Tibial nerve (tissue), 4 donors: ENCODE results near the gene NUDT22. TPM values are rescaled to one million over a fixed set of nuclear protein-coding genes. Genes with fewer than 3 reads are reported as not detected.
"Not testable (repeated sequence)": the region's sequence is repeated elsewhere in the genome, so short reads cannot be mapped to it uniquely, and the experiment has no call there.

ENCODE experiments used
- DNase-seq, 2 donors: peaks; one replicate each; pipeline ENCODE4 v3.0.0-alpha.2; 2019; ENCODE audit warnings: low spot score in 2 of 2
- H3K27ac ChIP-seq, 4 donors: fragments of 200-600 bp; sonication (generic) in 3 of 4; one replicate each; pipeline ENCODE4 v1.5.1; 2017 to 2019; ENCODE audit warnings: mild to moderate bottlenecking in 1 of 4
- H3K27me3 ChIP-seq, 2 donors: fragments of 200-600 bp; sonication (generic) in 1 of 2; one replicate each; pipeline versions ENCODE4 v1.5.1 to v1.6.0; 2017 to 2019
- H3K36me3 ChIP-seq, 3 donors: fragments of 200-600 bp; sonication (generic); one replicate each; pipeline ENCODE4 v1.5.1; 2018 to 2019
- H3K4me1 ChIP-seq, 4 donors: fragments of 200-600 bp; sonication (generic) in 3 of 4; one replicate each; pipeline ENCODE4 v1.5.1; 2017 to 2019
- H3K4me3 ChIP-seq, 4 donors: fragments of 200-600 bp; sonication (generic) in 3 of 4; one replicate each; pipeline ENCODE4 v1.5.1; 2017 to 2019; ENCODE audit warnings: mild to moderate bottlenecking in 1 of 4, moderate library complexity in 1 of 4
- H3K9me3 ChIP-seq, 4 donors: fragments of 200-600 bp; sonication (generic) in 3 of 4; one replicate each; pipeline ENCODE4 v1.5.1; 2017 to 2019
- EP300 ChIP-seq, 2 donors: sonication (generic); formaldehyde crosslinking; IDR thresholded peaks; one replicate each; pipeline ENCODE4 v1.6.1; 2017; ENCODE audit warnings: antibody characterized with exemption in 2 of 2, mild to moderate bottlenecking in 1 of 2
- POLR2A ChIP-seq, 2 donors: fragments of 450-650 bp; IDR thresholded peaks; one replicate each; pipeline ENCODE4 v1.6.1; 2017; ENCODE audit warnings: antibody characterized with exemption in 2 of 2, mild to moderate bottlenecking in 2 of 2, moderate library complexity in 2 of 2
- WGBS, 2 donors: methylation state at CpG; one replicate each; pipeline ENCODE4 v1.1.5; 2018; 5-methylcytosine and 5-hydroxymethylcytosine counted together
- total RNA-seq, 4 donors: library from RNA; depleted of rRNA; stranded (reverse); fragments of >200 nt; gene quantifications; one replicate each; pipeline ENCODE4 v1.1.0, GENCODE V29; 2016
- TF ChIP-seq, protein P1 (sequence below), 5 experiments: fragments of 200-600 bp in 3 of 5; fragments of 450-650 bp in 2 of 5; sonication (generic) in 3 of 5; IDR thresholded peaks; one replicate each; pipeline ENCODE4 v1.5.1; 2016 to 2019; ENCODE audit warnings: antibody characterized with exemption in 5 of 5, mild to moderate bottlenecking in 3 of 5, moderate library complexity in 2 of 5

NUDT22 gene
- total RNA-seq, 4 donors from 2014 or later: 33.0 to 83.7 (median 60.2) TPM

GRCh38 chr11:64245401-64245796, 19.3 kb downstream of the NUDT22 start:
- peaks cover 0 to 18% (median 0%) of the 10 kb centered on the region in 3 donors for H3K36me3 ChIP-seq
- H3K9me3 ChIP-seq: no peaks in the 10 kb centered on the region
- DNase-seq: no peak
- WGBS, 2 donors: 0 to 2% methylated on average over 3 to 6 of the region's 6 CpGs
- peaks cover 0 to 76% (median 27%) of the 10 kb centered on the region in 4 donors for H3K4me1 ChIP-seq
- TF ChIP-seq, protein P1, sequence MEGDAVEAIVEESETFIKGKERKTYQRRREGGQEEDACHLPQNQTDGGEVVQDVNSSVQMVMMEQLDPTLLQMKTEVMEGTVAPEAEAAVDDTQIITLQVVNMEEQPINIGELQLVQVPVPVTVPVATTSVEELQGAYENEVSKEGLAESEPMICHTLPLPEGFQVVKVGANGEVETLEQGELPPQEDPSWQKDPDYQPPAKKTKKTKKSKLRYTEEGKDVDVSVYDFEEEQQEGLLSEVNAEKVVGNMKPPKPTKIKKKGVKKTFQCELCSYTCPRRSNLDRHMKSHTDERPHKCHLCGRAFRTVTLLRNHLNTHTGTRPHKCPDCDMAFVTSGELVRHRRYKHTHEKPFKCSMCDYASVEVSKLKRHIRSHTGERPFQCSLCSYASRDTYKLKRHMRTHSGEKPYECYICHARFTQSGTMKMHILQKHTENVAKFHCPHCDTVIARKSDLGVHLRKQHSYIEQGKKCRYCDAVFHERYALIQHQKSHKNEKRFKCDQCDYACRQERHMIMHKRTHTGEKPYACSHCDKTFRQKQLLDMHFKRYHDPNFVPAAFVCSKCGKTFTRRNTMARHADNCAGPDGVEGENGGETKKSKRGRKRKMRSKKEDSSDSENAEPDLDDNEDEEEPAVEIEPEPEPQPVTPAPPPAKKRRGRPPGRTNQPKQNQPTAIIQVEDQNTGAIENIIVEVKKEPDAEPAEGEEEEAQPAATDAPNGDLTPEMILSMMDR (IDR thresholded peaks at IDR 0.05): no peak
- no peak for TF ChIP-seq EP300 (IDR thresholded peaks at IDR 0.05)
- TF ChIP-seq POLR2A (IDR thresholded peaks at IDR 0.05): no peak
- peak overlapping the region; percentile 46 to 92 (median 84) for H3K27ac ChIP-seq
- no peaks in the 10 kb centered on the region for H3K27me3 ChIP-seq
- peak overlapping the region; percentile 44 to 80 (median 70) for H3K4me3 ChIP-seq

DNA sequence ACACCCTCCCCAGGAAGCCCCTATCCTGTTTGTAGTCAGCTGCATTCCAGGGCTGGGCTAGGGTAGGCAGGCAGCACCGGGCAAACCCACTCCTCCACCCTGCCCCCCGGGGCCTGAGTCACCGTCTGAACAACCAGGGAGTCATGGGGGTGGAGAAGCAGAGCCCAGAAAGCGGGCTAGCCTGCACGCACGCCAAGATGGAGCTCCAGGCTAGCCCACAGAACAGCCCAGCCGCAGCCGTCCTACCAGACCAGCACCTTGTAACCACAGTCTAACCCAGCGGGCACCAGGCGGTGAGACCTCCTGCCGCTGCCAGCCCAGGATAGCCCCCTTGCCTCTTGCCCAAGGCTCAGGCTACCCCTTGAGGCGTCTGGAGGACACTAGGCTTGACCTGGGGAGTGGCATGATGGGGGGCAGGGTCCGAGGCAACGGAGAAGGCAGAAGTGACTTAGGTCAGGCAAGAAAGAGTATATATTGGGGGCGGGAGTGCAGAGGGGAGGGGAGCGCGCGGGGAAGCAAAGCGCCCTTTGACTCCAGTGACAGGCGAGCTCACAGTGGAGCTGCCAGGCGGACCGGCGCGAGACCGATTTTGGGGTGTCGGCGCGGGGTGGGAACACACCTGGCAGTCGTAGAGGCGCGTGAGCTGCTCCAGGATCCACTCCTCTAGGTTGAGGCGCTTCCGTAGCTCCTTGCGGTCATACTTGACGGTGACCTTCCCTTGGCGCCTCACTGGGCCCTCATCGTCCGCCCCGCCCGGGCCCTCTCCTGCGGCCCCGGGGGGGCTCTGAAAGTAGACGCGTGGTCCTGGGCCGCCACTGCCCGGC, 19.9 kb downstream of the NUDT22 start:
- DNase-seq: peak; percentile 58
- peak overlapping the region; percentile 44 to 80 (median 70) for H3K4me3 ChIP-seq
- TF ChIP-seq POLR2A (IDR thresholded peaks at IDR 0.05): no peak
- TF ChIP-seq EP300 (IDR thresholded peaks at IDR 0.05): no peak
- TF ChIP-seq, protein P1 (IDR thresholded peaks at IDR 0.05): no peak
- 1% methylated on average over 38 to 43 of the region's 46 CpGs for WGBS, 2 donors
- H3K27me3 ChIP-seq: no peaks in the 10 kb centered on the region
- peaks cover 0 to 80% (median 32%) of the 10 kb centered on the region in 4 donors for H3K4me1 ChIP-seq
- peaks cover 0 to 18% (median 0%) of the 10 kb centered on the region in 3 donors for H3K36me3 ChIP-seq
- H3K27ac ChIP-seq: peak overlapping the region; percentile 46 to 92 (median 84)
- H3K9me3 ChIP-seq: no peaks in the 10 kb centered on the region

DNA sequence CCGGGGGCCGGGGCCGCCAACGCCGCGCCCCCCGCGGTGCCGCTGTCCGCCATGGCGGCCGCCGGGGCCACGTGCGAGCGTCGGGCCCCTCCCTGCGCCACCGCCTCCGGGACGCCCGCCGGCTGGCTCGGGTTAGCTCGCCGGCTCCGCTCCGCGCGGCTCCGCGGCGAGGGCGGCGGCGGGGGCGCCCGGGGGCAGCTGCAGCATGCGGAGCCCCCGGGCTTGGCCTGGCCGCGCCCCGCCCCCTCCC, 20.5 kb downstream of the NUDT22 start:
- WGBS, 2 donors: 3% methylated on average over 17 of the region's 43 CpGs; no CpG with 5 or more reads in 1 of the 2 donors
- H3K9me3 ChIP-seq, H3K27me3 ChIP-seq, DNase-seq: not testable (repeated sequence)
- peak overlapping the region; percentile 46 to 92 (median 88) for H3K27ac ChIP-seq
- peak overlapping the region; percentile 55 to 80 (median 74) for H3K4me3 ChIP-seq
- H3K4me1 ChIP-seq: peaks cover 0 to 81% (median 34%) of the 10 kb centered on the region in 4 donors
- H3K36me3 ChIP-seq: peaks cover 0 to 18% (median 0%) of the 10 kb centered on the region in 3 donors

GRCh38 chr11:64246871-64247728, 21.0 kb downstream of the NUDT22 start, which contains the start of gene PPP1R14B:
Gene PPP1R14B (minus strand): TSS chr11:64246943. CDS start chr11:64246673, 270 bp downstream.
- Histone ChIP-seq H3K27ac (peak within 1 kb of the TSS; percentile 70 to 92 (median 88)), H3K27me3 (no peaks in the 10 kb centered on the region), H3K9me3 (no peaks in the 10 kb centered on the region), H3K4me3 (peak within 1 kb of the TSS; percentile 55 to 80 (median 74)), H3K4me1 (peaks cover 0 to 82% (median 35%) of the 10 kb centered on the region in 4 donors), H3K36me3 (peaks cover 0 to 18% (median 0%) of the 10 kb centered on the region in 3 donors)
- TF ChIP-seq, protein P1 (IDR thresholded peaks at IDR 0.05): peak in 3 of 5 experiments; percentile 10 to 64 (median 38)
- TF ChIP-seq EP300 (IDR thresholded peaks at IDR 0.05) (peak; percentile 39 to 62), POLR2A (IDR thresholded peaks at IDR 0.05) (peak in 1 of 2 donors; percentile 29)
- DNase-seq: peak; percentile 77
- WGBS, 2 donors: 1% methylated on average over 39 to 45 of the region's 74 CpGs

DNA sequence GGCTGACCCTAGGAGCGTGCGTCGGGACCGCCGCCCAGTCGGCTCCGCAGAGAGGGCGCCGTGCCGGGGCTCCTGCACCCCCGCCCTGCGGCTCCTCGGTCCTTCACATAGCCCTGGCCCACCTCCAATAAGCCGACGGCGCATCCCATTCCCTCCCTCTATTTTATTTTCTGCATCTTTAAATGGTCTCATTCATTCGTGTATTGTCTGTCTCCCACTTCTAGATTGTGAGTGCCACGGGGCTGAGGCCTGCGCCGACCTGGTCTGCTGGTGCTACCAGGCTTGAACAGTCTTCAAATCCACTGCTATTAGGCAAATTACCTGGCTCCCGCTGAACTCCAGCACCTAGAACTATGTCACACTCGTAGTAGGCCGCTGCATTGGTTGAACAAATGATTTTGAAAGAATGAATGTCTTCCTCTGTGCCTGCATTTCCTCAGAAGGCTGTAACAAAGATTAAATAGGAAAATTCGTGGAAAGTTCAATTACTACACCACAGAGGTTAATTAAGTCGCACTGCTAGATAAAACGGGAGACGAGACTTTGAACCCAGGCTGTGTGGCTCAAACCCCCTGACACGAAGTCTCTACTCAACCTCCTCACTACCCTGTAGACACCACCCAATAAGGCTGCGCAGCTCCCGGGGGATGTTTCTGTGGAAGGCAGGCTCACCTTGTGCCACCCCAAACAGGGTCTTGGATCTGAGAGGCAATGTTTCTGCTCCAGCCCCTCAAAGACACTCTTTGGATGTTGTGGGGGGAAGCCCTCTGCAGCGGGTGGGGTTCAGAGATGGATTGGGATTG, 21.9 kb downstream of the NUDT22 start:
- no peak for DNase-seq
- Histone ChIP-seq H3K36me3 (peaks cover 0 to 16% (median 0%) of the 10 kb centered on the region in 3 donors), H3K27me3 (no peaks in the 10 kb centered on the region), H3K27ac (peak overlapping the region; percentile 70 to 92 (median 86)), H3K4me3 (peak overlapping the region; percentile 55 to 80 (median 74)), H3K4me1 (peaks cover 0 to 82% (median 36%) of the 10 kb centered on the region in 4 donors), H3K9me3 (no peaks in the 10 kb centered on the region)
- TF ChIP-seq EP300 (IDR thresholded peaks at IDR 0.05): no peak
- TF ChIP-seq, protein P1 (IDR thresholded peaks at IDR 0.05): no peak
- TF ChIP-seq POLR2A (IDR thresholded peaks at IDR 0.05): no peak
- WGBS, 2 donors: 34 to 40% methylated on average over 30 to 31 of the region's 31 CpGs
